Measurements from ENCODE around the gene CHST15.

The CHST15 gene

GRCh38 chr10:123958241-123958640, 135.2 kb downstream of the CHST15 start:
- TF ChIP-seq CTCF (IDR thresholded peaks at IDR 0.05; ENCODE audit: insufficient read depth, low read length, missing control alignments), result no peak
- POLR2A ChIA-PET, result no interaction called here
- DNase-seq (ENCODE audit: low read depth, low spot score), result no peak
- CTCF ChIA-PET, result interaction anchor here (1.0 kb wide), 1 partner anchor 9 kb away, joined by 5 read pairs; no protein-coding TSS in a partner anchor
- H3K4me3 ChIP-seq (ENCODE audit: low read depth, low read length), result no peak overlapping the region

All from AG04449 (cell line).